GM21381 (cell line): ENCODE results near the gene WNT7B.

Experiments
- ATAC-seq: cut with Tn5 transposase; IDR thresholded peaks from one replicate; pipeline ENCODE4 v1.9.1; 2021; ENCODE audit warnings: mild to moderate bottlenecking, moderate library complexity; ENCODE audit not compliant: unreplicated experiment

WNT7B gene

GRCh38 chr22:45933506-45934167 is 43.3 kb downstream of the WNT7B start:
- no peak for ATAC-seq

GRCh38 chr22:45932071-45932470 is 44.9 kb downstream of the WNT7B start:
- ATAC-seq, result no peak

- ATAC-seq, result no peak
Observed at GRCh38 chr22:45931042-45931441, 45.9 kb downstream of the WNT7B start.

DNA sequence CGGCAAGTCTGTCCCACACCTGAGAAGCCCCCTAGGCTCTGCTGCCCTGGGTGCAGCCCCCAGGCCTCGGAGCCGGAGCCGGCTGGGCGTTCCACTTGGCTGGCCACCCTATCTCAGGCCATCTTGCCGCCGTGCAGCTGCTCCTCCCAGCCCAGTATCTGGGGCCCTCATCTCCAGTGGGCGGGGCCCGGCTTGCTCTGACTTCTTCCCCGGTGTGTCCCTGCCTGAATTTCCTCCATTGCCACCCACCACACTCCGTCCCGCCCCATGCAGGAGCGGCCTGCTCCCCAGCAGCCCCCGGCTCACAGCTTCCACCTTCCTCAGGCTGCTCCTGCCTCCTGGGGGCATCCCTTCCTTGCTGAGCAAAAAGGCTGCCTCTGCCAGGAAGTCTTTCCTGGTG is 46.6 kb downstream of the WNT7B start:
- ATAC-seq, result no peak

DNA sequence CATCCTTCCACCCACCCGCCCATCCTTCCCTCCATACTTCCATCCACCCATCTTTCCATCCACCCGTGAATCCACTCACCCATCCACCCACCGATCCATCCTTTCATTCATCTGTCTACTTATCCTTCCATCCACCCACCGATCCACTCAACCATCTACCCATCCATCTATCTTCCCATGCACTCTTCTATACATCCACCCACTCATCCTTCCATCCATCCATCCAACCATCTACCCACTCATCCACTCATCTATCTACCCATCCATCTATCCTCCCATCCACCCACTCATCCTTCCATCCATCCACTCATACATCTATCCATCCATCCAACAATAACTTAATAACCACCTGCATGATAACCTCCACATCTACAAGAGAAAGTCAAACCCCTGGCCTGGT is 47.3 kb downstream of the WNT7B start:
- ATAC-seq, result no peak

- ATAC-seq, result no peak
Observed at GRCh38 chr22:45928726-45929368, 48.1 kb downstream of the WNT7B start.

- no peak for ATAC-seq
Observed at GRCh38 chr22:45927059-45927458, 49.9 kb downstream of the WNT7B start.

DNA sequence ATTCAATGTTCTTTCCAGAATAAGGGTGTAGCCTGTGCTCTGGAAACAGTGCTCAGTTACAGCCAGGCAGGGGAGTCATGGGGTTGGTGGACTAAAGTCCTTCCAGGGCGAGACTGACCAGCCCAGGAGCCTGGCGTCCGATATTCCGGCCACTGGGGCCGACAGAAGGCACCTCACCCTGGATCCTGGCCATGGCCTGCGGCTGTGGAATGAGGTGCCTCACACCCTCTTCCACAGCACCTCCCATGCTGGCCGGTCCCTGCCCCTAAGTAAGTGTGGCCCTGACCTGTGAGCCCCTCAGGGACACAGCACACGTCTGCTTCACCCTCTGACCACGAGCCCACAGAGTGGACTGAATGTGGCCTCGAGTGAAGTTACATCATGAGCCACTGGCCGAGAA is 50.5 kb downstream of the WNT7B start:
- ATAC-seq, result no peak

DNA sequence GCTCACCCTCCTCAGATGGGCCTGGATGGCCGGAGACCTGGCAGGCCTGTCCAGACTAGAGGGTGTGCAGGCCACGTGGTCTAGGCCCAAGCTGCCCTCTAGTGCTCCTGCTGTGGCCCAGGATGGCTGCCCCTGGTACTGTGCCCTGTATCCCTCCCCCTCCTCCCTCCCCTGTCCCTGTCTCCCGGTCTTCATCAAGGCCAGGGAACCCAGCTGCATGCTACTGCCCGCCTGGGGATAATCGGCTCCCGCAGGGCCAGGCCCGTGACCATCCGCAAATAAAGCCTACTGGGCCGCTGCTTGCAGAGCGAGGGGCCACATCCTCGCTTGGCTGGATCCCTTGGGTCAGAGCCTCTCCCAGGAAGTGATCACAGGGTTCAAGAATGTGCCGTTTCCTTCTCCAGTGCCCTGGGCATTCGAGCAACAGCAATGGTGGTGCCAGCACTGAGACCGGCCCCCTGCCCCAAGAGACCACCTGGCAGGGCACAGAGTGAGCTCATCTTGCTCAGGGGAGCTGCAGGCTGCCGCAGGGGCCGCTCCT is 51.1 kb downstream of the WNT7B start:
- no peak for ATAC-seq

DNA sequence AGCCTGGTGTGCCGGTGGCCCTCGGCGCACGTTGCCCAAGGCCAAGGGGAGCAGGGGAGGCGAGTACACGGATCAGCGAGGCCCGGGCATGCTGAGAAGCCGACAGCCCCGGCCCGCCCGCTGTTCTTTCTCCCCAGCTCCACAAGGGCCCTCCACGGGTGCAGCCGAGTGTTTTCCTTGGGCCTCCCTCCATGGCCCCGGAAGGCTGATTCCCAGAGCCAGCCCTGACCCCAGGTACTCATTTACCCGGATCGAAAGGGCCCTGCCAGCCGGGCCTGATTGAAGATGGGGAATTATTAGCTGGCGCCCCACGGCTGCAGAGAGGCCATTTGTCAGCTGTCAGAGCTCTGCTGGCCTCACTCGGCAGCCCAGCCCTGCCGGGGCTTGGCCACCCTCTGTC is 53.1 kb downstream of the WNT7B start:
- ATAC-seq, result no peak

- ATAC-seq, result no peak
Observed at GRCh38 chr22:45923212-45923611, 53.8 kb downstream of the WNT7B start.

DNA sequence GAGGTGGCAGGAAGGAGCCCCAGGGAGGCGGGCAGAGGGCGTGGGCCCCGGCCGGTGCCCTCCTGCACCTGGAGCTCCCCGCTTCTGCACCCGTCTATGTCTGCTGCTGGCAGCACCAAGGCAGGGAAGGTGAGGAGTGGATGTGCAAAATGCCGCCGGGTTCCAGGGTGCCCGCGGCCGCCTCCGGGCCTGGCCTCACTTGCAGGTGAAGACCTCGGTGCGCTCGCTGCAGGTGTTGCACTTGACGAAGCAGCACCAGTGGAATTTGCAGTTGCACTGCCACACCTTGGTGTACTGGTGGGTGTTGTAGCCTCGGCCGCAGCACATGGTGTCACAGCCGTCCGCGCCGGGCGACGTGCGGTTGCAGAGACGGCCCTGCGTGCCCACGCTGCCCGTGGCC is 54.3 kb downstream of the WNT7B start:
- ATAC-seq, result no peak

- no peak for ATAC-seq
Observed at GRCh38 chr22:45922256-45922655, 54.7 kb downstream of the WNT7B start.

DNA sequence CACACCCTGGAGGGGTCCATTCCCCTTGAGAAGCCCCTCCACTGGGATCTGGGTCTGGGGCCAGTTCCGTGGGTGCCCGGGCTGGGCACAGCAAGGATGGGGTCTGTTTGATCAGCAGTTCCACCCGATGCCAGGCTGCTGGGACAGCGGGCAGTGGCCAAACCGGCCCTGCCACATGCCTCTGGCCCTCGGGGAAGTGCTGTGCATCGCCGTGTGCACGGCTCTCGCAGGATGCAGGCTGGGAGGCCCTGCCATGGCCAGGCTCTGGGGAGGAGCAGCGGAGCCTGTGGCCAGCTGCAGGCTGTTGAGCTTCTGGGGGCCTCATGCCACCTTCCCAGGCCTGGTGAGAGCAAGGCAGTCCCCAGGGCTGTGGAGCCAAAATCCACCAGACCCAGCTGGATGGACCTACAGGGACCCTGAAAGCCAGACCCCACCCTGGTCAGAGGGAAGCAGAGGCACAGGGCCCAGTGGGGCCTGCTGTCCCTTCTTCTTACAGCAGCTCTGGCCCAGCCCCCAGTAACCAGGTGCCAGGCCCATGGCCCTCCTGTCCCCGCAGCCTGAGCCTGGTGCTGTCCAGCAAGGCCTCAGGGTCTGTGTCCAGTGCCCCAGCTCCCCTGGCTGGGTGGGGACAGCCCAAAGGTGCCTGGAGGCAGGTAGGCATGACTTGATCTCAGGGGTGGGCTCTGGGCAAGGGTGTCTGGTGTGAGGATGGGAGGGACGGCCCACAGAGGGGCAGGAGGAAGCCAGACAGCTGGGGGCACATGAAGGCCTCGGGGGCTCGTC is 57.3 kb downstream of the WNT7B start:
- ATAC-seq, result no peak

GRCh38 chr22:45918459-45919370 is 58.2 kb downstream of the WNT7B start:
- no peak for ATAC-seq

GRCh38 chr22:45917700-45918458 is 59.1 kb downstream of the WNT7B start:
- ATAC-seq, result no peak

GRCh38 chr22:45917146-45917545 is 59.8 kb downstream of the WNT7B start:
- no peak for ATAC-seq

GRCh38 chr22:45916515-45916914 is 60.4 kb downstream of the WNT7B start:
- ATAC-seq, result no peak

DNA sequence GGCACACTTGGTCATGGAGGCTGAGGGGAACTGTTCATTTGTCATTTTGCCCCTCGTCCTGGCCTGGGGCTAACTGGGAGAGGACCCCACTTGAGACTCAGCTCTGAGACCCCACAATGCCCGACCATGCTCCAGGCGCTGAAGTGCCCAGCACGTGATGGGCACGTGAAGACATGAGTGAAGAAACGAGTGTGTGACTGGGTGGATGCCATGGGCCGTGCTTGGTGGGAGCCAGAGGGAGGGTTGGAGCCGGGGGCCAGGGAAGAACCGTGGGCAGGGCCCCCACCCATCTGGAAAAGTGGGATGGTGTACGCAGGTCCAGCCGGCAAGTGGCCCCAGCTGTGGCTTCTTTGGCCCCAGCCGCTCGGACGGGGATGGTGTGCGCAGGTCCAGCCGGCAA is 61.1 kb downstream of the WNT7B start:
- no peak for ATAC-seq

GRCh38 chr22:45915151-45915550 is 61.8 kb downstream of the WNT7B start:
- ATAC-seq, result no peak
